NCI-H345 (cell line): ENCODE data around the gene PDPN.
"Not testable (repeated sequence)": the region's sequence is repeated elsewhere in the genome, so short reads cannot be mapped to it uniquely, and the experiment has no call there.

ENCODE experiments used
- DNase-seq: peaks from one replicate; lab custom pipeline; 2025; lab: John Stamatoyannopoulos, UW

The PDPN gene

GRCh38 chr1:13583595-13583965 lies at the start of gene PDPN:
Gene PDPN, plus strand, starts transcription at chr1:13583832. Its CDS starts 202 bp downstream, at chr1:13584034.
- no peak for DNase-seq

- DNase-seq, result no peak
Observed at GRCh38 chr1:13535227-13535626, 48.4 kb upstream of the PDPN start.

- DNase-seq, result no peak
Observed at GRCh38 chr1:13536571-13536970, 47.1 kb upstream of the PDPN start.

- DNase-seq, result no peak
Observed at GRCh38 chr1:13538832-13539231, 44.8 kb upstream of the PDPN start.

- no peak for DNase-seq
Observed at GRCh38 chr1:13539683-13540082, 43.9 kb upstream of the PDPN start.

- DNase-seq, result no peak
Observed at GRCh38 chr1:13540866-13541265, 42.8 kb upstream of the PDPN start.

GRCh38 chr1:13541435-13542215 lies 42.0 kb upstream of the PDPN start:
- DNase-seq, result no peak

GRCh38 chr1:13543451-13544220 lies 40.0 kb upstream of the PDPN start:
- no peak for DNase-seq

- DNase-seq, result no peak
Observed at GRCh38 chr1:13544221-13544556, 39.4 kb upstream of the PDPN start.

GRCh38 chr1:13546791-13547190 lies 36.8 kb upstream of the PDPN start:
- DNase-seq, result no peak

GRCh38 chr1:13548281-13548680 lies 35.4 kb upstream of the PDPN start:
- no peak for DNase-seq

- no peak for DNase-seq
Observed at GRCh38 chr1:13549021-13549420, 34.6 kb upstream of the PDPN start.

- DNase-seq, result no peak
Observed at GRCh38 chr1:13549521-13549920, 34.1 kb upstream of the PDPN start.

GRCh38 chr1:13550663-13551062 lies 33.0 kb upstream of the PDPN start:
- no peak for DNase-seq

- DNase-seq, result no peak
Observed at GRCh38 chr1:13554798-13555197, 28.8 kb upstream of the PDPN start.

GRCh38 chr1:13556224-13556764 lies 27.3 kb upstream of the PDPN start:
- no peak for DNase-seq

GRCh38 chr1:13560541-13560940 lies 23.1 kb upstream of the PDPN start:
- no peak for DNase-seq

GRCh38 chr1:13562981-13563380 lies 20.7 kb upstream of the PDPN start:
- DNase-seq, result not testable (repeated sequence)

GRCh38 chr1:13564073-13564472 lies 19.6 kb upstream of the PDPN start:
- DNase-seq, result no peak

- DNase-seq, result not testable (repeated sequence)
Observed at GRCh38 chr1:13570435-13570834, 13.2 kb upstream of the PDPN start.

GRCh38 chr1:13570924-13571323 lies 12.7 kb upstream of the PDPN start:
- no peak for DNase-seq

- DNase-seq, result no peak
Observed at GRCh38 chr1:13573586-13573985, 10.0 kb upstream of the PDPN start.

GRCh38 chr1:13576926-13577325 lies 6.7 kb upstream of the PDPN start:
- DNase-seq, result no peak
